HCT116 (cell line): ENCODE measurements around the gene RANBP10. TPM values are rescaled to one million over a fixed set of nuclear protein-coding genes. Genes with fewer than 3 reads are reported as not detected.

Experiments used
- ATAC-seq: fragments of 200-7000 bp; cut with Tn5 transposase; 2 replicates; pipeline ENCODE4 v1.9.1; 2020; ENCODE audit warnings: mild to moderate bottlenecking, moderate library complexity
- BruUV-seq: library from RNA; stranded (reverse); fragments of 400-500 nt; replicated peaks from 2 replicates; lab custom pipeline; 2021; lab: Mats Ljungman, UMichigan
- CTCF ChIA-PET: fragments of 300-600 bp; sonication (Branson Sonifier 250); formaldehyde crosslinking; loops from one replicate; lab custom pipeline; 2021; ENCODE audit warnings: antibody characterized with exemption; lab: Charles Lee
- POLR2A ChIA-PET: fragments of 300-600, 350-600 bp; sonication (Branson Sonifier 250); formaldehyde crosslinking; loops from one replicate; lab custom pipeline; 2021; ENCODE audit warnings: antibody characterized with exemption; lab: Charles Lee
- RAD21 ChIA-PET, 2 experiments: fragments of 300-600 bp; sonication (Branson Sonifier 250); formaldehyde crosslinking; loops; one replicate each; lab custom pipeline; 2023; ENCODE audit warnings: low total read pairs in 2 of 2; ENCODE audit not compliant: uncharacterized antibody in 2 of 2, unreplicated experiment in 2 of 2, low non-redundant PET in 1 of 2; lab: Charles Lee
- DNase-seq: peaks from one replicate; pipeline ENCODE4 v3.0.0-alpha.2; 2010; ENCODE audit warnings: low read depth, low spot score
- H2AFZ ChIP-seq: fragments of 200-600 bp; shearing (Covaris generic), sonication (generic); 2 replicates; pipeline ENCODE4 v1.6.1; 2017; ENCODE audit warnings: low read depth, mixed run types, mixed read lengths, antibody characterized with exemption, low read length; ENCODE audit not compliant: poor library complexity, severe bottlenecking
- H3K27ac ChIP-seq: 2 replicates; pipeline ENCODE4 v1.5.1; 2012; ENCODE audit warnings: low read depth, low read length
- H3K27me3 ChIP-seq: fragments of 200-600 bp; sonication (generic); 2 replicates; pipeline ENCODE4 v1.6.1; 2016; ENCODE audit warnings: mixed run types, low read length, mixed read lengths; ENCODE audit not compliant: insufficient read depth
- H3K36me3 ChIP-seq, 2 experiments: fragments of 200-500 bp in 1 of 2; fragments of 200-600 bp in 1 of 2; sonication (Bioruptor generic) in 1 of 2; sonication (generic) in 1 of 2; 2 replicates each; pipeline versions ENCODE4 v1.5.1 to v1.6.1; 2014 to 2016; ENCODE audit warnings: low read length in 2 of 2, inconsistent platforms in 1 of 2, mixed read lengths in 1 of 2, mixed run types in 1 of 2; ENCODE audit not compliant: insufficient read depth in 2 of 2, control insufficient read depth in 1 of 2
- H3K4me1 ChIP-seq, 2 experiments: fragments of 200-600 bp in 1 of 2; sonication (generic) in 1 of 2; 2 replicates each; pipeline versions ENCODE4 v1.5.1 to v1.6.1; 2012 to 2017; ENCODE audit warnings: low read length in 2 of 2, inconsistent platforms in 1 of 2, mild to moderate bottlenecking in 1 of 2, mixed read lengths in 1 of 2, mixed run types in 1 of 2, moderate library complexity in 1 of 2; ENCODE audit not compliant: insufficient read depth in 2 of 2, control insufficient read depth in 1 of 2
- H3K4me2 ChIP-seq: fragments of 200-600 bp; sonication (generic); 2 replicates; pipeline ENCODE4 v1.6.1; 2017; ENCODE audit warnings: mixed run types, low read length, mixed read lengths
- H3K4me3 ChIP-seq, 2 experiments: fragments of 200-600 bp in 1 of 2; sonication (generic) in 1 of 2; replicated peaks in 1 of 2; 2 replicates each; pipeline ENCODE4 v1.5.1; 2011 to 2016; ENCODE audit warnings: low read length in 2 of 2, control low read depth in 1 of 2, low read depth in 1 of 2, mild to moderate bottlenecking in 1 of 2, mixed read lengths in 1 of 2, mixed run types in 1 of 2
- H3K79me2 ChIP-seq: fragments of 200-600 bp; sonication (generic); 2 replicates; pipeline ENCODE4 v1.6.1; 2017; ENCODE audit warnings: mild to moderate bottlenecking, mixed run types, low read length, moderate library complexity, mixed read lengths; ENCODE audit not compliant: insufficient read depth
- H3K9ac ChIP-seq: fragments of 200-600 bp; sonication (generic); 2 replicates; pipeline ENCODE4 v1.6.1; 2016; ENCODE audit warnings: low read length, mixed read lengths
- H3K9me2 ChIP-seq: fragments of 200-600 bp; sonication (generic), shearing (Covaris generic); 2 replicates; pipeline ENCODE4 v1.6.1; 2017; ENCODE audit warnings: mixed run types, mild to moderate bottlenecking, moderate library complexity; ENCODE audit not compliant: insufficient read depth
- H3K9me3 ChIP-seq, 2 experiments: fragments of 200-500 bp in 1 of 2; fragments of 200-600 bp in 1 of 2; sonication (Bioruptor generic) in 1 of 2; sonication (generic) in 1 of 2; 2 replicates each; pipeline ENCODE4 v1.6.1; 2014 to 2017; ENCODE audit warnings: low read length in 2 of 2, mixed read lengths in 2 of 2, inconsistent platforms in 1 of 2, low read depth in 1 of 2, mild to moderate bottlenecking in 1 of 2, mixed run types in 1 of 2, moderate library complexity in 1 of 2; ENCODE audit not compliant: control insufficient read depth in 1 of 2, insufficient read depth in 1 of 2
- H4K20me1 ChIP-seq: fragments of 200-600 bp; sonication (generic), shearing (Covaris generic); 2 replicates; pipeline ENCODE4 v1.6.1; 2017; ENCODE audit warnings: mixed run types, mild to moderate bottlenecking, moderate library complexity; ENCODE audit not compliant: insufficient read depth
- ATF3 ChIP-seq: IDR thresholded peaks from 2 replicates; pipeline ENCODE4 v1.6.1; 2012
- CBX3 ChIP-seq: IDR thresholded peaks from 2 replicates; pipeline ENCODE4 v1.6.1; 2012; ENCODE audit warnings: low read depth
- CEBPB ChIP-seq: IDR thresholded peaks from 2 replicates; pipeline ENCODE4 v1.6.1; 2012; ENCODE audit warnings: low read depth
- EGR1 ChIP-seq: IDR thresholded peaks from 2 replicates; pipeline ENCODE4 v1.6.1; 2012; ENCODE audit warnings: low read depth
- EZH2 ChIP-seq: fragments of 200-600 bp; sonication (generic); IDR thresholded peaks from 2 replicates; pipeline ENCODE4 v1.6.1; 2017; ENCODE audit warnings: antibody characterized with exemption, mixed run types
- EZH2phosphoT487 ChIP-seq: fragments of 200-600 bp; IDR thresholded peaks from 2 replicates; pipeline ENCODE4 v1.6.1; 2018; ENCODE audit warnings: antibody characterized with exemption, borderline replicate concordance
- FOSL1 ChIP-seq: IDR thresholded peaks from 2 replicates; pipeline ENCODE4 v1.6.1; 2012; ENCODE audit warnings: low read depth
- JUND ChIP-seq: IDR thresholded peaks from 2 replicates; pipeline ENCODE4 v1.6.1; 2012
- MAX ChIP-seq: IDR thresholded peaks from 2 replicates; pipeline ENCODE4 v1.6.1; 2012
- POLR2A ChIP-seq: IDR thresholded peaks from 2 replicates; pipeline ENCODE4 v1.7.0; 2011; ENCODE audit warnings: borderline replicate concordance; ENCODE audit not compliant: insufficient read depth, insufficient read length; ENCODE audit errors: extremely low read depth
- POLR2AphosphoS5 ChIP-seq: IDR thresholded peaks from 2 replicates; pipeline ENCODE4 v1.6.1; 2011; ENCODE audit warnings: mild to moderate bottlenecking, low read depth, low read length, moderate library complexity
- RAD21 ChIP-seq: IDR thresholded peaks from 2 replicates; pipeline ENCODE4 v1.6.1; 2012; ENCODE audit warnings: low read depth, mild to moderate bottlenecking
- SP1 ChIP-seq: IDR thresholded peaks from 2 replicates; pipeline ENCODE4 v1.6.1; 2012; ENCODE audit warnings: low read depth
- YY1 ChIP-seq: IDR thresholded peaks from 2 replicates; pipeline ENCODE4 v1.6.1; 2011; ENCODE audit warnings: low read length, low read depth, moderate library complexity, mild to moderate bottlenecking; ENCODE audit not compliant: insufficient replicate concordance; ENCODE audit errors: extremely low read depth
- ZFX ChIP-seq: fragments of 450-650 bp; IDR thresholded peaks from 2 replicates; pipeline ENCODE4 v1.6.1; 2017
- ZNF274 ChIP-seq: fragments of 200-500 bp; sonication (Bioruptor generic); IDR thresholded peaks from 2 replicates; pipeline ENCODE4 v1.6.1; 2014; ENCODE audit warnings: mild to moderate bottlenecking, low read depth, low read length, inconsistent platforms
- intact Hi-C: fragments of 100-400 bp; cut with micrococcal nuclease; formaldehyde crosslinking; loops from 2 replicates; pipeline ENCODE4 v1.10.0; 2022
- total RNA-seq: library from RNA; stranded (reverse); gene quantifications from one replicate; pipeline ENCODE4 v1.2.1, GENCODE V29; 2021; ENCODE audit not compliant: unreplicated experiment
- TF ChIP-seq, protein P1 (sequence below): IDR thresholded peaks from 2 replicates; pipeline ENCODE4 v1.6.1; 2012; ENCODE audit warnings: low read depth

RANBP10 gene
- total RNA-seq, 1 experiment from 2014 or later = 16.9 TPM

DNA sequence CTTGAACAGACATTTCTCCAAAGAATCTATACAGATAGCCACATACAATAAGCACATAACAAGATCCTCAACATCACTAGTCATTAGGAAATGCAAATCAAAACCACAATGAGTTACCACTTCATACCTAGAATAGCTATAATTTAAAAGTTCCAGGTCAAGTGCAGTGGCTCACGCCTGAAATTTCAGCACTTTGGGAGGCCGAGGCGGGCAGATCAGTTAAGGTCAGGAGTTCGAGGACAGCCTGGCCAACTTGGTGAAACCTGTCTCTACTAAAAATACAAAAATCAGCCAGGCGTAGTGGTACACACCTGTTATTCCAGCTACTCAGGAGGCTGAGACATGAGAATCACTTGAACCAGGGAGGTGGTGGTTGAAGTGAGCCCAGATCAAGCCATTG is 19.9 kb downstream of the RANBP10 start:
- no peak for TF ChIP-seq ZNF274
- TF ChIP-seq YY1 = no peak
- TF ChIP-seq JUND = no peak
- TF ChIP-seq, protein P1, sequence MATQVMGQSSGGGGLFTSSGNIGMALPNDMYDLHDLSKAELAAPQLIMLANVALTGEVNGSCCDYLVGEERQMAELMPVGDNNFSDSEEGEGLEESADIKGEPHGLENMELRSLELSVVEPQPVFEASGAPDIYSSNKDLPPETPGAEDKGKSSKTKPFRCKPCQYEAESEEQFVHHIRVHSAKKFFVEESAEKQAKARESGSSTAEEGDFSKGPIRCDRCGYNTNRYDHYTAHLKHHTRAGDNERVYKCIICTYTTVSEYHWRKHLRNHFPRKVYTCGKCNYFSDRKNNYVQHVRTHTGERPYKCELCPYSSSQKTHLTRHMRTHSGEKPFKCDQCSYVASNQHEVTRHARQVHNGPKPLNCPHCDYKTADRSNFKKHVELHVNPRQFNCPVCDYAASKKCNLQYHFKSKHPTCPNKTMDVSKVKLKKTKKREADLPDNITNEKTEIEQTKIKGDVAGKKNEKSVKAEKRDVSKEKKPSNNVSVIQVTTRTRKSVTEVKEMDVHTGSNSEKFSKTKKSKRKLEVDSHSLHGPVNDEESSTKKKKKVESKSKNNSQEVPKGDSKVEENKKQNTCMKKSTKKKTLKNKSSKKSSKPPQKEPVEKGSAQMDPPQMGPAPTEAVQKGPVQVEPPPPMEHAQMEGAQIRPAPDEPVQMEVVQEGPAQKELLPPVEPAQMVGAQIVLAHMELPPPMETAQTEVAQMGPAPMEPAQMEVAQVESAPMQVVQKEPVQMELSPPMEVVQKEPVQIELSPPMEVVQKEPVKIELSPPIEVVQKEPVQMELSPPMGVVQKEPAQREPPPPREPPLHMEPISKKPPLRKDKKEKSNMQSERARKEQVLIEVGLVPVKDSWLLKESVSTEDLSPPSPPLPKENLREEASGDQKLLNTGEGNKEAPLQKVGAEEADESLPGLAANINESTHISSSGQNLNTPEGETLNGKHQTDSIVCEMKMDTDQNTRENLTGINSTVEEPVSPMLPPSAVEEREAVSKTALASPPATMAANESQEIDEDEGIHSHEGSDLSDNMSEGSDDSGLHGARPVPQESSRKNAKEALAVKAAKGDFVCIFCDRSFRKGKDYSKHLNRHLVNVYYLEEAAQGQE = no peak
- TF ChIP-seq ATF3 = no peak
- TF ChIP-seq MAX = no peak
- TF ChIP-seq POLR2A = no peak
- TF ChIP-seq CBX3 = no peak
- TF ChIP-seq EZH2 = no peak
- no peak for TF ChIP-seq EZH2phosphoT487
- no peak for TF ChIP-seq CEBPB
- no peak for TF ChIP-seq POLR2AphosphoS5
- no peak for TF ChIP-seq RAD21
- no peak for TF ChIP-seq ZFX
- TF ChIP-seq EGR1 = no peak
- no peak for TF ChIP-seq SP1
- TF ChIP-seq FOSL1 = no peak
- Histone ChIP-seq H3K9me2 (no peaks in the 10 kb centered on the region), H3K27ac (no peak overlapping the region), H3K9me3 (no peaks in the 10 kb centered on the region), H3K27me3 (no peaks in the 10 kb centered on the region), H2AFZ (no peak overlapping the region), H4K20me1 (no peaks in the 10 kb centered on the region), H3K4me2 (no peak overlapping the region), H3K4me1 (no peaks in the 10 kb centered on the region), H3K79me2 (peaks cover 13% of the 10 kb centered on the region), H3K36me3 (no peaks in the 10 kb centered on the region), H3K9ac (no peak overlapping the region), H3K4me3 (no peak overlapping the region)
- intact Hi-C loops = no loop called here
- CTCF ChIA-PET = interaction anchor here (1.7 kb wide), 1 partner anchor 30 kb away, joined by 5 read pairs; no protein-coding TSS in a partner anchor
- no TSS peak for BruUV-seq
- DNase-seq (no peak), ATAC-seq (no peak)
- POLR2A ChIA-PET = no interaction called here
- RAD21 ChIA-PET = no interaction called here
